RPMI7951 (cell line): ENCODE measurements around the gene CMTM8. TPM values are rescaled to one million over a fixed set of nuclear protein-coding genes. Genes with fewer than 3 reads are reported as not detected.

Experiments
- DNase-seq: peaks from one replicate; pipeline ENCODE4 v3.0.0-alpha.2; 2012; ENCODE audit warnings: low read depth
- total RNA-seq: library from RNA; depleted of rRNA; stranded (reverse); fragments of >200 nt; shearing (Covaris generic); gene quantifications from 2 replicates; pipeline ENCODE4 v1.2.3, GENCODE V29; 2014

Gene CMTM8
- total RNA-seq, 1 experiment from 2014 or later, result not detected

DNA sequence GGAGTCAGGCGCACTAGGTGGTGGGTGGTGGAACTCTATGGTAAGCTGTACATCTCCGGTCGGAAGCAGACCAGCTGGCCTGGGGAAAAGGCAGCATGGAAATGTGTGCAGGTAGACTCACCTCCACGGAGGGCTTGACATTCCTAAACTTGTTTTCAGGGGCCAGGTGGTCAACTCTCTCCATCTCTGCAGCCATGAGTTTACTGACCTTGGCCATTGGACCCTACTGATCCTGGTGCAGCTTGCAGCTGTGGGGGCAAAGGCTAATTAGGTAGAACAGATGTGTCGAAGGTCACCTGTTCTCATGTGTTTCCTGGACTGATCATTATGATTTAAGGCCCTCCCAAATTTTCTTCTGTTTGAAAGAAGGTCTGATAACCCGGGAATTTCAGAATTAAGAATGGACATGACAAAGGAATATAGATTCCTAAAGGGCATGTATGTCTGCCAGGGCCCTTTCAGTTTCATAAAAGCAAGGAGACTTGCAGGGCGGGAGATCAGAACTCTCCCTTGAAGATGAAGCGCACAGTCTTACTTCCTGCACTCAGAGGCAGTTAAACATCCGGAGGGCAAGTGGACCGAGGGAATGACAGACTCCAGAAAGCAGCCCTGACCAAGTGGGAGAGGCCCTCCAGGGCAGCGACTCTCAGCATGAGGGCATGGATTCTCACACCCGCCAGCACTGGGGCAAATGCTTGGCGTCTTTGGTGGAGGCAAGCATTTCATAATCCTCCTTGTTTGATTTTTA lies 97.1 kb downstream of the CMTM8 start:
- no peak for DNase-seq

DNA sequence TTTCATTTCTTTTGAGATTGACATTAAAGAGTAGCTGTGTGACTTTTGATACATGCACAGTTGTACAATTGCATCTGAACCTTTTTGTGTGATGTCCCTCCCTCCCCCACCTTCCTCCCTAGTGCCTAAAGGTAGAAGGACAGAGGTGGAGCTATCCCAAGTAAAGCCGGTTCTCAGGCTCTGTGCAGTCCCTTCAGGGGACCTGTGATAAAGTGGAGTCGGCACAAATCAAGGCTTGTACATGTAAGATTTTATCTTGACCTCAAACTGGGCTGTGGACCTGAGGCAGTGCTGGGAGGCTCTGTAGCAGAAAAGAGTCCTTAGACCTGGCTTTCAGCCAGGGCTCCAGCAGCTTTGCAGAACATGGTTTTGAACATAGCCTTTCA lies 97.6 kb downstream of the CMTM8 start:
- no peak for DNase-seq

DNA sequence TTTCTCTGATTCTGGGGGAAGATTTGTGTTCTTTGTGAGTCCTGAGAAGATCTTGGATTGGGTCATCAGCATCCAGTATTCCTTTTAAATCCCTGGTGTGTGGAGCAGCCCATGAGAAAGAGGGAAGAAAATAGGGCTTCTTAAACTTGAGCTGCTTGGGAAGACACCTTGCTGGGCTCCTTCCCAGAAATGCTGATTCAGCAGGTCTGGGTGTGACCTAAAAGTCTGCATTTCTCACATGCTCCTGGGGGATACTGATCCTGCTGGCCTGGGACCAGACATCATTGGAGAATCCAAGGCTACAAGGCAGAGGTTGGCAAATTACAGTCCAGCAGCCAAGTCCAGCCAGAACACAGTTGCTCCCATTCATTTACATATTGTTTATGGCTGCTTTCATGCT lies 99.0 kb downstream of the CMTM8 start:
- DNase-seq, result no peak

DNA sequence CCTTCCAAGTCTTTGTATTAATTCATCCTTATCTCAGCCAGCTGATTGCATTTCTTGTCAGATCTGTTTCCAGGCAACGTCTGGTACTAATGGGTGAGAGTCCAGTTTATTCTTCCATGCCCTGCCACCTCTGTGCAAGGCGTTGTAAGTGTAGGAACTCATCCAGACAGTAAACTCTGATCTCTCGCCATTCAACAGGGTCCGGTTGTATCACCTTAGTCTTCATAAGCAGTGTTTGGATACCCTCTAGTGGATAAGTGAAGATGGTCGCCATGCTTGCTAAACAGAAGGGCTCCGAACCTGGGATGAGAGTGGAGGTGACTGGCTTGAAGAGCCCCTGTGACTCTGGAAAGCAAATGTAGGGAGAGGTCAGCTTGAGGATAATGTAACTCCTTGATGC lies 101.6 kb downstream of the CMTM8 start:
- DNase-seq, result peak; percentile 47

DNA sequence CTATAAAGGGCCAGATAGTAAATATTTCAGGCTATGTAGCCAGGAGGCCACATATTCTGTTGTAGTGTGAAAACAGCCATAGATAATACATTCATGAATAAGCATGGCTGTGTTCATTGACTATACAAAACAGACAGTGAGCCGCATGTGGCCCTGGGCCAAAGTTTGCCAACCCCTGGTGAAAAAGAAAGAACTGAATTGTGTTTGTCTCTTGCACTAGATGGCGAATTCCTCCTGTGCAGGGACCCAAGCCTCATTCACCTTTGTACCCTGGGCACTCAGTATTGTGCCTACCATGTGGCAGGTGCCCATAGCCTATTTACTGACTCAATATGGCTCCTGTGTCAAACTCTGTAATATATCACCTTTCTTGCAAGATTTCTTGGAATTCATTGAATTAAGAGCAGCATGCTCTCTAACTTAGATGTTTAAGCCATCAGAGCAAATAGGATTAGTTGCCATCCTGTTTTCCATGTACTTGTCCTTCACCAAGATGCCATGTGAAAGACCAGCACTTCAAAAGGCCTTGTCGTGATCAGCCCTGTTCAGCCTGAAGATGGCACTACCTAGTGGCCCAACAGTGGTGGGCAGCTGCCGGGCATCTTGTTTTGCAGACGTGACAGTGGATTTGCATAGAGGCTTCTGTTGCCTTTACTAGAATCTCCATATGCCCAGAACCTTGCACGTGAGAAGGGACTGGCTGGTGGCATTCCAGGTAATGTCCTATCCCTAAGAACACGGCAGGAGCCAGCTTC lies 102.3 kb downstream of the CMTM8 start:
- DNase-seq, result peak; percentile 15

DNA sequence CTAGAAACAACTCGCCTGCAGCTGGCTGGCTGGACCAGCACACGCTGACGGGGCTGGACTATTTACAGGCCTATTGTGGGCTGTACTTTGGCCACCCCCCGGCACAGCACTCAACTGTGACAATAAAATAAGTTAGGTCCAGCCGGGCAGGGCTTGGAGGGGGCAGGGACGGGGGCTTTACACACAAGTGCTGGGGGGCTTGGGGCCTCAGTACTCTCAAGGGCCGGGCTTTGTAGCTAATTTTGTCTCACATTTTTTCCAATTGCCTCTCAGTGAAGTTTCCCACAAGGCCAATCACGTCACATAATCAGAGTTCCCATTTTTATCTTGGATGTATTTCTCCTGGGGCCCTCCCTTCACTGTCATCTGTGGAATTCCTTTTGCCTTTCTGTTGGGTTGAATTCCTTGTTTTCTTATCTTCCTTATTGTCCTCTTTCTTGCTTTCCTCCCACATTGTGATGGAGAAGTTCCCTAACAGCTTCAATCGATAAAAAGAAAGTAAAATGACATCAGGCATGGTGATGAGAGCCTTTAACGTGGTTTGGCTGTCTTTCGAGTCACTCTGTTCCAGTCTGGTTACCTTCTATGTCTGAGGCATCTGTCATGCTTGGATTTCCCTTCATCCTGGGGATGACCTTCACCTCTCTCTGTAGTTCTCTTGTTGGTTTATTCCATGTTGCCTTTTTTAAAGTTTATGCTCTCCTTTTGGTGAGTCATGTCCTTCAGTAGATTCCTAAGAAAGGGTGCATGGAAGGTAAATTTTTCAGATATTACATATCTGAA lies 109.1 kb downstream of the CMTM8 start:
- DNase-seq, result no peak

DNA sequence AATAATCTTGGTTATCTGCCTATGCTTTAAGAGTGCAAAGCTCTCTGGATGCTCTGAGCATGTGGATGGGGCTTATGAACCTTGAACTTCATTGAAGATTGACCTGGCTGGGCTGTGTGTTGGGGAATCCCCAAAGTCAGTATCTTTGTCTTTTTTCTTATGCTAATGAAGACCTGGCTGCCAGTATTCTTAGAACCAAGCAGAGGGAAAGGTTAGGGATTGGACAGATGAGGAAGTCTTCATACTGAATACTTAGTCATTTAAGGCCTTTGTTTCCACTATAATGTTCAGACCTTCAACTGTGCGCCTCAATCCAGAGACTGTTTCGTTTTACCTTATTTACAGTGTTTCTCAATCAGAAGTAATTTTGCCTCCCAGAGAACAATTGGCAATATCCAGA lies 110.7 kb downstream of the CMTM8 start:
- DNase-seq, result no peak

DNA sequence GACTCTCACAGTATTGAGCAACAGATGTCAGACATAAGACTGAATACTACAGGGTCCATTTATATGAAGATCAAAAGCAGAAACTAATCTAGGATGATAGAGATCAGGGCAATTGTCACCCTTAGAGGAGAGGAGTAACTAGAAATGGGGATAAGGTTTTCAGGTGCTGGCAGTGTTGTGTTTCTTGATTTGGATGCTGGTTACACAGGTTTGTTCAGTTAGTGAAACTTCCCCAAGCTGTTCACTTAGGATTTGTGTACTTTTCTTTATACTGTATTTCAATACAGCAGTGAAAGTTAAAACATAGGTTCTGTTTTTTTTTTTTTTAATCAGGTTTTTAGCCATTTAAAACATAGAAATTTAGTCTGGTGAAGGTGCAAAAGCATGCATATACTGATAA lies 114.1 kb downstream of the CMTM8 start:
- no peak for DNase-seq

DNA sequence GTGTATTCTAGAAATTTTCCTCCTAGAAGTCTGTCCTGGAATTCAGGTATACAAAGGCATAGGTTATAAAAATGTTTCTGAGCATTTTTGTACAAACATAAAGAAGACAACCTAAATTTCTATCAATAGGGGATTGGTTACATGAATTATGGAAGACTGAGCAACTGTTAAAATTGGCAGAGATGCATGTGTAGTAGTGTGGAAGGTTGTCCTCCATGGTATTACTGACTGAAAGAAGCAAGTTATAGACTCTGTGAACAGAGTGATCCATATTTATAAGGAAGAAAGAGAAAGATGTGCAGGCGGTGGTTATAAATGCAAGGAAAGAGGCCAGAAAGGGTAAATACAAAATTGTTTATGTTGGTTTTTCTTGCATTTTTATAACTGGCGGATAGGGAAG lies 114.9 kb downstream of the CMTM8 start:
- no peak for DNase-seq

DNA sequence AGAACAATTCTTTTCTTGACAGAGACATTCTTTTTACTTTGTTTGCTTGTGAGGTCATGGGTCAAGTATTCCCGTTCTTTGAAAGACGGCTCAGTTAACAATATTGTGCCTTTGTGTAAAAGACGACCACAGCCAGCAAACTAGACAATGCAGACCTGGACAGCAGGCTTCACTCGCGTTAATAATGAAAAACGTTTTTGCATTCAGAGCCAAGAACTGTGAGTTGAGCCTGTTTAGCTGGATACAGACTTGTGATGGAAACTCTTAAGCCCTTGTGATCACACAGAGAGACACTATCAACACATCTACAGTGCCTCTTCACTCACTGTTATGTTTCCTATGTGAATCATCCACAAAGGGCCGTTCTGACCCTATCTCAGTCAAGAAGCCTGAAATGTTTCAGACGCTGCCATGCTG lies 115.9 kb downstream of the CMTM8 start:
- DNase-seq, result no peak

DNA sequence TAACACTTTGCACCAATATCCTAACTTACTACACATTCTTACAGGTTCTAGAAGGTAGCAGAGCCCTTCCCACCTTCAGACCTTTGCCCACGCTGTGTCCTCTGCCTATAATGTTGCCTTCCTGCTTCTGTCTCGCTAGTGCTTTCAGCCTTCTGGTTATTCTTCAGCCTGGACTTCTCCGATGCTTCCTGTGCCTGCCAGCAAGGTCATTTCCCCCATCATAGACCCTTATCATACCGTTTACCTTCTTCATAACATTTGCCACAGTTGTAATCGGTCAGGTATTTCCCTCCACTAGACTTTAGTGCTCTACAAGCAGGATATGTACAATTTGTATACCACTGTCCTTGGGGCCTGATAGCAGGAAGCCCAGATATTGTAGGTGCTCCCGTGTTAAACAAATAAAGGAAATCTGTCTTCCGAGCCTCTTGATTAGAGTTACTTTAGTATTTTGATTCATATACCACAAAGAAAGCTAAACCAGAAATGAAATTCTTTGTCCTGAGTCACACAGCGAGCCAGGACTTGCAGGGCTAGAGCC lies 117.3 kb downstream of the CMTM8 start:
- DNase-seq, result no peak

DNA sequence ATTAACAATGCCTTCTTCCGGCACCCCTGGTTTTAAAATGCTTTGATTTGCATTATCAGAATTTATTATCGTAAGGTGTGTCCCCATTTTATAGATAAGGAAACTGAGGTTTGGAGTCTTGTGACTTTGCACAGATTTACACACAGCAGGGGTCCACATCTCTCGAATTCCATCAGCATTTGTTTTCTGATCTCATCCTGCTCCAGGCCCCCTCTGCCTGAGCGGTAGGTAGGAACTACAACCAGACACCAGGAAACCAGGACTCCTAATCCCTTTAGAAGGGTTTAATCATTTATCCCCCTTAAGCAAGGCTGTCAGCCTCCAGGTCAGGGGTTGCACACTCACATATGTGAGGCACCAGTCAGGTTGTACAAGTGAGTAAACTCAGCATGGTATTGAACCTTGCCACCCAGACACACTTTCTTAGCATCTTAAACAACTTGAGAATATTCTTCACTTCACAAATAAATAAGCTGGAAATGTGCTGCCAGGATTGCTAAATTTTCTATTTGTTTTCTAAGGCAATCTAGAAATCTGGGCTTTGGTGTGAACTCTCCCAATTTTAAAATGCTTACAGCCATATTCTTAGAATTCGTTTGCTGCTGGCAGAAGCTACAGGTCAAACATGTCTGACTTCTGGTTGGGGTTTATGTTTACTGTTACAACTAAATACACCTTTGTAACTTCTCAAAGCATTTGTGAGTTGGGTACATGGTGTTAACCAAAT lies 121.4 kb downstream of the CMTM8 start:
- no peak for DNase-seq

DNA sequence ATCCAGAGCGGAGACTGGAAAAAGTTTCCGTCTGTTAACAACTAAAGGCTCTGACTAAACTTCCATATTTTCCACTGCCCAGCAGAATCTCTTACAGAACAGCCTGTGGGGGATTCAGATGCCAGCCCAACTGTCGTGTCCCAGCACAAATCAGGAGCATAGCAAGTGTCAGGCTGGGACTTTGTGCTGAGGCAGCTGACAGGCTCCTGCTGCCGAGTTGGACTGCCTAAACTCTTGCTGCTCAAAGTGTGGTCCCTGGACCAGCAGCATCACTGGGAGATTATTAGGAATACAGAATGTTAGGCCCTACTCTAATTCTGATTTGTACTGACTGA lies 122.0 kb downstream of the CMTM8 start:
- no peak for DNase-seq

DNA sequence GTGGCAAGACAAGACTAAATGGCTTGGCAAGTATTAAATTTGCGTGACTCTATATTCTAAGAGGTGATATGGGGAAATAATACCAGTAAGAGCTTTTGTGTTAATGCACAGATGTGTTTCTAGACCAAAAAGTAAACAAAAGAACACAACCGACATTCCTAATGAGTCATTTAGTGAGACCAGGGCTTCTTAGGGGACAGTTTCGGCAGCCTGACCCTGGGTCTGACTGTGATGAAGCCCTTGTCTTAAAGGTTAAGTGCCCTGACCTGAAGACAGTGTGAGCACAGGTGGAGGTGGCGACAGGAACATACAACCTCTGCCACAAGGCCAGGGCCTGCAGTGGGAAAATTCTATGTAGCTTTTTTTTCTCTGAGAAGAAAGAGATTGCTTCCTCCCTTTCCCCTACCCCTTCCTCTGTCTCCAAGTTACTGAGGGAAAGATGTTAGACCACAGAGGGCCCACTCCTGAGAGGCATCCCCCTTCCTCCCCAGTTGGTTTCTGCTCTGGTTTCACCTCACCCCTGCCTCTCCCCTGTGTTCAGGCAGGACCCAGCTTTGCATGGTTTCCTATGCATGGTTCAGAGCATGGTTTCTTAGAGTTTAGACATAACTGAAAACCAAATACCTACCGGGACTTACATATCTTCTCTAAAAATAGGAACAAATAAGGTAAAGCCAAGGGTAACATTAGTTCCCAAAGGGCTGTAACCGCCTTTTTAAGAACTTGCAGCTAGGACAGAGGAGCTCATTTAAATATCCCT lies 128.3 kb downstream of the CMTM8 start:
- DNase-seq, result peak; percentile 28

DNA sequence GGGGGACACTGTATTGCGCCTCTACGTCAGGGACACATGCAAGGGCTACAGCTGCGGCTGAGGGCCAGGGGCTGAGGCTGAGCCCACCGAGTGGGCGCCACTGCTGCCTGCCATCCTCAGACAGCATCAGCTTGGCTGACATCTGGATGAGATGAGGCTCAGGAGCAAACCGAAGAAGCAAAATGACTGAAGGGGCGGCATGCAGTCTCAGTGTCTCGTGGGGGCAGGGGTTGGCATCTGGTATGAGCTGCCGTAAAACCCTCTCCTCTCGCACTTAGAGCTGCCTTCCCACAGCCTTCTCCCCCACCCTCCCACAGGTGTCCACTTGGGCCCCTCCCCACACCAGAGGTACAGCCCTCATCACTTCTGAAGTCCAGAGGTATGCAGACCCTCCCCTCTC lies 129.0 kb downstream of the CMTM8 start:
- DNase-seq, result no peak

DNA sequence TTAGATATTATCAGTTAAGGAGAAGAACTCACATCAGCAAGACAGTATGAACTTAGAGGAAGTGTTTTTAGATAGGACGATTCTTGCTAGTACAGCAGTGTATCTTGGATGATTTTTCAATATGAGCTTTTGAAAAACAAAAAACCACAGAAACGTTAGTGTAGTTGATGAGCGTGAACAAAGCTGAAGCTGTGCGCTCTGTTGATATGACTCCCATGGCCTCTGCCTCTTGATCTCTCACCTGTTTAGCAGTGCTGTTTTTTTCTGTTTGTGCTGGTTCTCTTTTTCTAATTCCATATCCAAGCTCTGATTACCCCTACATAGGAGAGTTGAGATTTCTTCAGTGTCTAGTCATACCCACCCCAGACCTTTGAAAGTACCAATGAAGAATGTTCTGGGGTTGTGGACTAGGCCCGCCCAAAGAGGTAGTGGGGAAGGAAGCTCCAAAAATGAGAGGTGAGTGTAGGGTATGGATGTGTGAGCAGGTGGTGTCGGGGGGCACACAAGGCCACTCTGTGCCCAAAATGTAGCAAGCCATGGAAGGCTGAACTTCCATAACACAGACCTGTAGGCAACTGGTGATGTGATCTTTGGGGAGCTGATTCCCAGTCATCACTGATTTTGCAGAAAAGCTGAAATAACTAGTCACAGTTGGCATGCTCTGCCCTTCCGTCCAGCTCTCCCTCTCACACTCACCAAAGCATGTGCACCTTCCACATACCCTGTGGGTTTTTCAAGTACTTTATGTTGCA lies 133.2 kb downstream of the CMTM8 start:
- no peak for DNase-seq

DNA sequence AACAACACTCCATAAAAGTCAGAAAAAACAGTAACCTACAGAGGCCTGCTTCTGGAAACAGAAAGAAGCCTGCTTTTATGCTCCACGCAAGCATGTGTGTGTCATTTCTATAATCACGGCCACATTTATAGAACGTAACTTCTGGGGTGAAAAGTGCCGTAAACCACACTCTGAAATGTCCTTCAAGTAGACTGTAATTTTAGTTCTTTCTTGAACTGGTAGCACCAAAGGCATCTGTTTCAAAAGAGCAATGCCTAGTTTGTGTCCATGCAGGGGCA lies 133.7 kb downstream of the CMTM8 start:
- DNase-seq, result no peak

DNA sequence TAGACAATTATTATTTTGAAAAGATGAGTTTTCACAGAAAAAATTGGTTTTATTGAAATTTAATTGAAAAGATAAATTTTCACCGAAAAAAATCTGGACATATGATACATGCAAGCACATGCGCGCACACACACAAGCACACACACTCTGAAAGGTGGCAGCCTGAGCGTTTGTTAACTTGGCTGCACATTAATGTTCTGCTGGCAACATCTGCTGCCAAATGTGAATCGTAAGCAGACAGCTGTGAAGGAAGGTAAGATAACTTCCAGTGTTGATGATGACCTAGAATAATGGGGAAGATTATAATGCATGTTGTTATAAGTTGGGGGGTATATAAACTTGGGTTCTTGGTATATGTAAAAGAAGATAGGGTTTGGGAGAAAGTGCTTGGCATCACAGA lies 134.8 kb downstream of the CMTM8 start:
- DNase-seq, result no peak

DNA sequence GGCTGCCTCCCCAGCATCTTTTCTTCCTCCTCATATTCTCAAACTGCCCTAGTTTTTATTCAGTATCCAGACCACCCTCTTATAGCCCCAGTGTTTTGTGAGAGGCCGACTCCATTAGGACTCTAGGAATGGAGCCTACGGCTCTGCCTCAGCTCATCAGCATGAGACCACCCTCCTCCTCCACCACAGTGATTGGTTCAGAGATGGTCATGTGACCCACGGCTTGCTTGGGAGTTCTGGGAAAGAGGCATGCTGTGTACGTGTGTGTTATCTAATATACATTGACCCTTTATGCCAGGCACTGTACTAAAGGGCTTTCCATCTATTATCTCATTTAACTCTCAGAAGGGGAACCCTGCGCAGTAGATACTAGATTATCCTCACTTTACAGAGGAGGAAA lies 135.4 kb downstream of the CMTM8 start:
- DNase-seq, result no peak

DNA sequence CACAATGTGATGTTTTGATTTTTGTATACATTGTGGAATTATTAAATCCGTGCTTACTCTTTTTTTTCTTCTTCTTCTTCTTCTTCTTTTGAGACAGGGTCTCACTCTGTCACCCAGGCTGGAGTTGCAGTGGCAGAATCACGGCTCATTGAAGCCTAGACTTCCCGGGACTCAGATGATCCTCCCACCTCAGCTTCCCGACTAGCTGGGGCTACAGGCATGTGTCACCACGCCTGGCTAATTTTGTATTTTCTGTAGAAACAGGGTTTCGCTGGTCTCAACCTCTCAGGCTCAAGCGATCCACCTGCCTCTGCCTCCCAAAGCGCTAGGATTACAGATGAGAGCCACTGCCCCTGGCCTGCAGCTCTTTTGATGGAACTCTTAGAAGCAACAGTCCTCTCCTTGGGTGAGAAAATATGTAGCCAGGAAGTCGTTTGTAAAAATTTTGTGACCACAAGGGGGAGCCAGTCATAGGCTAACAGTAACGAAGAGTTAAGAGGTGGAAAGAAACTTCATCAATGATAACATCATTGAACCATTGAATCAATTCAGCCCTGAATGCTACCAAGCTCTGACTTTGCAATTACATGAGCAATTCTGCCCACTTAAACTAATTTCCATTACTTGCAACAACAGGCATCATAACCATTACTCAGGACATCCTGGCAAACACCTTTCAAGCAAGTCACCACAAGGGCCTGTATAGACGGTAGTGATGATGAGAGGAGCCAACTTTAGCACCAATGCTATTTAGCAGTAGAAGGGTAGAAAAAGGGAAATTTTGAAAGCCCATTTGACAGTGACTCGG lies 136.5 kb downstream of the CMTM8 start:
- DNase-seq, result peak; percentile 73
